HepG2 (cell line): ENCODE results near the gene NCOA5. TPM values are rescaled to one million over a fixed set of nuclear protein-coding genes. Genes with fewer than 3 reads are reported as not detected.

Source experiments
- AHR ChIP-seq: IDR thresholded peaks from 2 replicates; pipeline ENCODE4 v1.6.1; 2018; ENCODE audit warnings: missing genetic modification reagents, missing compliant biosample characterization
- HDAC6 ChIP-seq: fragments of 200-600 bp; sonication (generic); IDR thresholded peaks from 2 replicates; pipeline ENCODE4 v1.7.0; 2017; ENCODE audit warnings: mild to moderate bottlenecking, antibody characterized with exemption, low read length, low read depth
- KAT7 ChIP-seq: IDR thresholded peaks from 2 replicates; pipeline ENCODE4 v1.6.1; 2018; ENCODE audit warnings: borderline replicate concordance, missing compliant biosample characterization
- KAT8 ChIP-seq: IDR thresholded peaks from 2 replicates; pipeline ENCODE4 v1.6.1; 2016; ENCODE audit warnings: missing genetic modification reagents, missing compliant biosample characterization
- MIER3 ChIP-seq: IDR thresholded peaks from 2 replicates; pipeline ENCODE4 v1.6.1; 2016; ENCODE audit warnings: missing compliant biosample characterization, borderline replicate concordance
- MLLT10 ChIP-seq: sonication (generic); formaldehyde crosslinking; IDR thresholded peaks from 2 replicates; pipeline ENCODE4 v1.4.0; 2020; ENCODE audit warnings: missing genetic modification reagents
- NR2C2 ChIP-seq: sonication (generic); formaldehyde crosslinking; IDR thresholded peaks from 2 replicates; pipeline ENCODE4 v1.4.0; 2020; ENCODE audit warnings: missing genetic modification reagents, mild to moderate bottlenecking, moderate library complexity, borderline replicate concordance
- PITX1 ChIP-seq: sonication (generic); formaldehyde crosslinking; IDR thresholded peaks from 2 replicates; pipeline ENCODE4 v1.5.1; 2020; ENCODE audit warnings: mild to moderate bottlenecking, missing genetic modification reagents
- RBFOX2 ChIP-seq: fragments of 200-400 bp; formaldehyde crosslinking; IDR thresholded peaks from 2 replicates; pipeline ENCODE4 v1.6.1; 2017; ENCODE audit warnings: low read depth, mild to moderate bottlenecking, low read length
- SALL2 ChIP-seq: sonication (generic); formaldehyde crosslinking; IDR thresholded peaks from 2 replicates; pipeline ENCODE4 v1.8.1; 2023; ENCODE audit warnings: mild to moderate bottlenecking, missing genetic modification reagents, inconsistent platforms
- SUZ12 ChIP-seq: fragments of 150-350 bp; IDR thresholded peaks from 2 replicates; pipeline ENCODE4 v1.6.1; 2014; ENCODE audit warnings: low read depth, low read length
- ZBTB21 ChIP-seq: sonication (generic); formaldehyde crosslinking; IDR thresholded peaks from 2 replicates; pipeline ENCODE4 v1.4.0; 2020; ENCODE audit warnings: missing genetic modification reagents
- ZFAT ChIP-seq: sonication (generic); formaldehyde crosslinking; conservative IDR thresholded peaks from 2 replicates; pipeline ENCODE4 v1.8.1; 2023; ENCODE audit warnings: missing genetic modification reagents, inconsistent platforms
- ZNF234 ChIP-seq: sonication (generic); formaldehyde crosslinking; conservative IDR thresholded peaks from 2 replicates; pipeline ENCODE4 v1.5.1; 2020; ENCODE audit warnings: mild to moderate bottlenecking, missing genetic modification reagents
- ZNF496 ChIP-seq: sonication (generic); formaldehyde crosslinking; IDR thresholded peaks from 2 replicates; pipeline ENCODE4 v1.8.1; 2023; ENCODE audit warnings: mild to moderate bottlenecking, moderate library complexity, missing genetic modification reagents; ENCODE audit not compliant: insufficient replicate concordance
- ZNF678 ChIP-seq: sonication (generic); formaldehyde crosslinking; IDR thresholded peaks from 2 replicates; pipeline ENCODE4 v1.4.0; 2020; ENCODE audit warnings: mild to moderate bottlenecking, missing genetic modification reagents
- ZSCAN21 ChIP-seq: sonication (generic); formaldehyde crosslinking; IDR thresholded peaks from 2 replicates; pipeline ENCODE4 v1.8.0; 2022; ENCODE audit warnings: mild to moderate bottlenecking, missing genetic modification reagents, moderate library complexity, borderline replicate concordance
- polyA plus RNA-seq, 8 experiments: library from polyadenylated mRNA; depleted of rRNA in 3 of 8; stranded (reverse) in 7 of 8; unstranded in 1 of 8; fragments of >200 nt; fragmentation: Illumina TruSeq in 4 of 8; extraction: Trizol in 4 of 8; gene quantifications; 2 replicates each; pipeline versions ENCODE4 v1.2.1 to v1.2.3, GENCODE V29; 2011 to 2016; ENCODE audit warnings: low read depth in 4 of 8, missing spikeins in 1 of 8, mixed read lengths in 1 of 8; ENCODE audit not compliant: insufficient read depth in 1 of 8
- total RNA-seq, 5 experiments: library from RNA; depleted of rRNA; stranded (reverse); fragments of >200 nt; fragmentation: Illumina TruSeq; extraction: Trizol; gene quantifications; 2 replicates each; pipeline ENCODE4 v1.2.3, GENCODE V29; 2016; ENCODE audit warnings: low read depth in 1 of 5
- TF ChIP-seq, protein P1 (sequence below): IDR thresholded peaks from 2 replicates; pipeline ENCODE4 v1.6.1; 2012; ENCODE audit warnings: inconsistent platforms
- TF ChIP-seq, protein P2 (sequence below): sonication (generic); formaldehyde crosslinking; IDR thresholded peaks from 2 replicates; pipeline ENCODE4 v1.5.1; 2020; ENCODE audit warnings: mild to moderate bottlenecking, missing genetic modification reagents, moderate library complexity
- TF ChIP-seq, protein P3 (sequence below): sonication (generic); formaldehyde crosslinking; IDR thresholded peaks from 2 replicates; pipeline ENCODE4 v1.4.0; 2020; ENCODE audit warnings: missing genetic modification reagents
- TF ChIP-seq, protein P4 (sequence below): sonication (generic); formaldehyde crosslinking; IDR thresholded peaks from 2 replicates; pipeline ENCODE4 v1.4.0; 2020; ENCODE audit warnings: missing genetic modification reagents
- TF ChIP-seq, protein P5 (sequence below): sonication (generic); formaldehyde crosslinking; IDR thresholded peaks from 2 replicates; pipeline ENCODE4 v1.8.0; 2023; ENCODE audit warnings: mild to moderate bottlenecking, missing genetic modification reagents

Gene NCOA5
- total and polyA plus RNA-seq, 2 of the 13 experiments (the other 11 are each of a cell fraction or from before 2014, with no cell fraction given) = 16.5 to 28.4 TPM

DNA sequence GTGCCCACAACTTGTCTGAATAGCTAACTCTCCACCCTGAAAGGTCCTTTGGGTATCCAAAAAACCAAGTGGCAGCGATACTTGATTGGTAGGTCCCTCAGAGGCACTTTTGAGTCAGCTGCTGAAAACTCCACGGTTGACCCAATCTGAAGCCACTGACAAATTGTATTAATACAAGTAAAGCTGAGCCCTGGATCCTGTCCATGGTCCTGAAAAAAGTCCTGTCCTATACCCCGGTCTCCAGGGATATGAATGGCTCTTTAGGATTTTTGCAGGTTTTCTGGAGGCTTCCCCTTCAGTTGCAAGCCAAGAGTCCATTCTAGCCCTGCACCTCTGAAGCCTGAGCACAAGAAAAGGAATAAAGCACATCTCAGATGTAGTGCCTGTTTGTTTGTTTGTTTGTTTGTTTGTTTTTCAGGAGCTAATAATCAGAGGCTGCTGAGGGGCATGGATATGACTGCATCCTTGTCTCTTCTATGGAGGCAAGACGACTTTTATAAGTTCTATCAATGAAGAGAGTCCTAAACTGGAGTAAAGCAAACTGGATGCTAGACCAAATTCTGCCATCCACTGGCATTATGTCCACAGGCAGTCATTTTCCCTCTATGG lies 62.4 kb downstream of the NCOA5 start (continued):
- TF ChIP-seq ZFAT (no peak), ZNF496 (CRISPR knock-in tag) (no peak), KAT7 (CRISPR knock-in tag) (no peak), PITX1 (CRISPR knock-in tag) (0 out of 2 replicates have a peak, but pooled peaks have one; percentile 17), NR2C2 (CRISPR knock-in tag) (no peak), RBFOX2 (no peak), KAT8 (CRISPR knock-in tag) (0 out of 2 replicates have a peak, but pooled peaks have one; percentile 59), AHR (CRISPR knock-in tag) (no peak), MLLT10 (no peak), ZBTB21 (CRISPR knock-in tag) (no peak; the same call in 1 of the 2 replicates), HDAC6 (no peak), MIER3 (CRISPR knock-in tag) (no peak; the same call in 1 of the 2 replicates), SALL2 (CRISPR knock-in tag) (no peak), ZNF234 (CRISPR knock-in tag) (no peak), SUZ12 (no peak), ZNF678 (CRISPR knock-in tag) (no peak), ZSCAN21 (CRISPR knock-in tag) (no peak)
- TF ChIP-seq, protein P1, sequence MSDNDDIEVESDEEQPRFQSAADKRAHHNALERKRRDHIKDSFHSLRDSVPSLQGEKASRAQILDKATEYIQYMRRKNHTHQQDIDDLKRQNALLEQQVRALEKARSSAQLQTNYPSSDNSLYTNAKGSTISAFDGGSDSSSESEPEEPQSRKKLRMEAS = no peak
- TF ChIP-seq, protein P2, sequence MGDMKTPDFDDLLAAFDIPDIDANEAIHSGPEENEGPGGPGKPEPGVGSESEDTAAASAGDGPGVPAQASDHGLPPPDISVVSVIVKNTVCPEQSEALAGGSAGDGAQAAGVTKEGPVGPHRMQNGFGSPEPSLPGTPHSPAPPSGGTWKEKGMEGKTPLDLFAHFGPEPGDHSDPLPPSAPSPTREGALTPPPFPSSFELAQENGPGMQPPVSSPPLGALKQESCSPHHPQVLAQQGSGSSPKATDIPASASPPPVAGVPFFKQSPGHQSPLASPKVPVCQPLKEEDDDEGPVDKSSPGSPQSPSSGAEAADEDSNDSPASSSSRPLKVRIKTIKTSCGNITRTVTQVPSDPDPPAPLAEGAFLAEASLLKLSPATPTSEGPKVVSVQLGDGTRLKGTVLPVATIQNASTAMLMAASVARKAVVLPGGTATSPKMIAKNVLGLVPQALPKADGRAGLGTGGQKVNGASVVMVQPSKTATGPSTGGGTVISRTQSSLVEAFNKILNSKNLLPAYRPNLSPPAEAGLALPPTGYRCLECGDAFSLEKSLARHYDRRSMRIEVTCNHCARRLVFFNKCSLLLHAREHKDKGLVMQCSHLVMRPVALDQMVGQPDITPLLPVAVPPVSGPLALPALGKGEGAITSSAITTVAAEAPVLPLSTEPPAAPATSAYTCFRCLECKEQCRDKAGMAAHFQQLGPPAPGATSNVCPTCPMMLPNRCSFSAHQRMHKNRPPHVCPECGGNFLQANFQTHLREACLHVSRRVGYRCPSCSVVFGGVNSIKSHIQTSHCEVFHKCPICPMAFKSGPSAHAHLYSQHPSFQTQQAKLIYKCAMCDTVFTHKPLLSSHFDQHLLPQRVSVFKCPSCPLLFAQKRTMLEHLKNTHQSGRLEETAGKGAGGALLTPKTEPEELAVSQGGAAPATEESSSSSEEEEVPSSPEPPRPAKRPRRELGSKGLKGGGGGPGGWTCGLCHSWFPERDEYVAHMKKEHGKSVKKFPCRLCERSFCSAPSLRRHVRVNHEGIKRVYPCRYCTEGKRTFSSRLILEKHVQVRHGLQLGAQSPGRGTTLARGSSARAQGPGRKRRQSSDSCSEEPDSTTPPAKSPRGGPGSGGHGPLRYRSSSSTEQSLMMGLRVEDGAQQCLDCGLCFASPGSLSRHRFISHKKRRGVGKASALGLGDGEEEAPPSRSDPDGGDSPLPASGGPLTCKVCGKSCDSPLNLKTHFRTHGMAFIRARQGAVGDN (CRISPR knock-in tag) = no peak
- TF ChIP-seq, protein P3, sequence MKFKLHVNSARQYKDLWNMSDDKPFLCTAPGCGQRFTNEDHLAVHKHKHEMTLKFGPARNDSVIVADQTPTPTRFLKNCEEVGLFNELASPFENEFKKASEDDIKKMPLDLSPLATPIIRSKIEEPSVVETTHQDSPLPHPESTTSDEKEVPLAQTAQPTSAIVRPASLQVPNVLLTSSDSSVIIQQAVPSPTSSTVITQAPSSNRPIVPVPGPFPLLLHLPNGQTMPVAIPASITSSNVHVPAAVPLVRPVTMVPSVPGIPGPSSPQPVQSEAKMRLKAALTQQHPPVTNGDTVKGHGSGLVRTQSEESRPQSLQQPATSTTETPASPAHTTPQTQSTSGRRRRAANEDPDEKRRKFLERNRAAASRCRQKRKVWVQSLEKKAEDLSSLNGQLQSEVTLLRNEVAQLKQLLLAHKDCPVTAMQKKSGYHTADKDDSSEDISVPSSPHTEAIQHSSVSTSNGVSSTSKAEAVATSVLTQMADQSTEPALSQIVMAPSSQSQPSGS (CRISPR knock-in tag) = 0 out of 2 replicates have a peak, but pooled peaks have one; percentile 39
- TF ChIP-seq, protein P4, sequence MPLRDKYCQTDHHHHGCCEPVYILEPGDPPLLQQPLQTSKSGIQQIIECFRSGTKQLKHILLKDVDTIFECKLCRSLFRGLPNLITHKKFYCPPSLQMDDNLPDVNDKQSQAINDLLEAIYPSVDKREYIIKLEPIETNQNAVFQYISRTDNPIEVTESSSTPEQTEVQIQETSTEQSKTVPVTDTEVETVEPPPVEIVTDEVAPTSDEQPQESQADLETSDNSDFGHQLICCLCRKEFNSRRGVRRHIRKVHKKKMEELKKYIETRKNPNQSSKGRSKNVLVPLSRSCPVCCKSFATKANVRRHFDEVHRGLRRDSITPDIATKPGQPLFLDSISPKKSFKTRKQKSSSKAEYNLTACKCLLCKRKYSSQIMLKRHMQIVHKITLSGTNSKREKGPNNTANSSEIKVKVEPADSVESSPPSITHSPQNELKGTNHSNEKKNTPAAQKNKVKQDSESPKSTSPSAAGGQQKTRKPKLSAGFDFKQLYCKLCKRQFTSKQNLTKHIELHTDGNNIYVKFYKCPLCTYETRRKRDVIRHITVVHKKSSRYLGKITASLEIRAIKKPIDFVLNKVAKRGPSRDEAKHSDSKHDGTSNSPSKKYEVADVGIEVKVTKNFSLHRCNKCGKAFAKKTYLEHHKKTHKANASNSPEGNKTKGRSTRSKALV (CRISPR knock-in tag) = no peak
- TF ChIP-seq, protein P5, sequence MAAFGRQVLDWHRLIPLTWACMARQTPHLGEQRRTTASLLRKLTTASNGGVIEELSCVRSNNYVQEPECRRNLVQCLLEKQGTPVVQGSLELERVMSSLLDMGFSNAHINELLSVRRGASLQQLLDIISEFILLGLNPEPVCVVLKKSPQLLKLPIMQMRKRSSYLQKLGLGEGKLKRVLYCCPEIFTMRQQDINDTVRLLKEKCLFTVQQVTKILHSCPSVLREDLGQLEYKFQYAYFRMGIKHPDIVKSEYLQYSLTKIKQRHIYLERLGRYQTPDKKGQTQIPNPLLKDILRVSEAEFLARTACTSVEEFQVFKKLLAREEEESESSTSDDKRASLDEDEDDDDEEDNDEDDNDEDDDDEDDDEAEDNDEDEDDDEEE (CRISPR knock-in tag) = no peak
